Activated B cell treated with CpG ODN at 0.5 μM for 24 hours (primary cell): ENCODE results near the gene STIMATE. TPM values are rescaled to one million over a fixed set of nuclear protein-coding genes. Genes with fewer than 3 reads are reported as not detected.

Experiments
- ATAC-seq: fragments of 200-7000 bp; cut with Tn5 transposase; one replicate; pipeline ENCODE4 v1.10.0; 2021; ENCODE audit warnings: low read depth, mild to moderate bottlenecking, moderate library complexity
- CTCF ChIA-PET: fragments of 350-600 bp; sonication (Branson Sonifier 250); formaldehyde crosslinking; loops from one replicate; lab custom pipeline; 2021; ENCODE audit warnings: antibody characterized with exemption; lab: Charles Lee
- POLR2A ChIA-PET: fragments of 350-600 bp; sonication (Branson Sonifier 250); formaldehyde crosslinking; loops from one replicate; lab custom pipeline; 2021; ENCODE audit warnings: antibody characterized with exemption; lab: Charles Lee
- DNase-seq: peaks from one replicate; pipeline ENCODE4 v3.0.0; 2022
- H3K27ac Mint-ChIP-seq: one replicate; pipeline ENCODE4 v1.8.0; 2020; ENCODE audit warnings: mixed read lengths
- H3K27me3 Mint-ChIP-seq: one replicate; pipeline ENCODE4 v1.8.0; 2021; ENCODE audit warnings: mixed read lengths
- H3K36me3 Mint-ChIP-seq: one replicate; pipeline ENCODE4 v1.8.0; 2021; ENCODE audit warnings: low read depth, mixed read lengths
- H3K4me1 Mint-ChIP-seq: one replicate; pipeline ENCODE4 v1.8.0; 2021; ENCODE audit warnings: mixed read lengths
- H3K4me3 Mint-ChIP-seq: one replicate; pipeline ENCODE4 v1.8.0; 2020; ENCODE audit warnings: mild to moderate bottlenecking, mixed read lengths
- H3K9me3 Mint-ChIP-seq: one replicate; pipeline ENCODE4 v1.8.0; 2020; ENCODE audit warnings: mixed read lengths
- CTCF ChIP-seq: fragments of 200-600 bp; IDR thresholded peaks from one replicate; pipeline ENCODE4 v1.8.0; 2022; ENCODE audit warnings: antibody characterized with exemption, mild to moderate bottlenecking
- intact Hi-C: fragments of 100-400 bp; cut with micrococcal nuclease; formaldehyde crosslinking; loops from one replicate; pipeline ENCODE4 v1.15.1; 2024
- total RNA-seq: library from RNA; stranded (reverse); gene quantifications from 2 replicates; pipeline ENCODE4 v1.2.3, GENCODE V29; 2022

STIMATE gene
- total RNA-seq, 1 donor from 2014 or later: 25.8 TPM

- ATAC-seq (no peak), DNase-seq (no peak)
- Mint-ChIP-seq H3K4me3 (no peak overlapping the region), H3K27ac (no peak overlapping the region), H3K9me3 (no peaks in the 10 kb centered on the region), H3K36me3 (peaks cover 77% of the 10 kb centered on the region), H3K27me3 (no peaks in the 10 kb centered on the region), H3K4me1 (no peaks in the 10 kb centered on the region)
- intact Hi-C loops: loop anchor here (1.0 kb wide), 1 partner anchor 165 kb away; no protein-coding TSS in a partner anchor
- TF ChIP-seq CTCF: no peak
- CTCF ChIA-PET: interaction anchor here (1.0 to 1.2 kb wide), 3 partner anchors 79 to 167 kb away, joined by 3 to 4 read pairs (median 3); no protein-coding TSS in a partner anchor
- POLR2A ChIA-PET: no interaction called here
These were observed 10.1 kb upstream of the STIMATE start for GRCh38 chr3:52907497-52907896.

- ChIA-PET POLR2A (no interaction called here), CTCF (no interaction called here)
- ATAC-seq (no peak), DNase-seq (no peak)
- Mint-ChIP-seq H3K4me3 (no peak overlapping the region), H3K27me3 (no peaks in the 10 kb centered on the region), H3K4me1 (no peaks in the 10 kb centered on the region), H3K36me3 (peaks cover 53% of the 10 kb centered on the region), H3K9me3 (no peaks in the 10 kb centered on the region), H3K27ac (no peak overlapping the region)
- intact Hi-C loops: no loop called here
- no peak for TF ChIP-seq CTCF
These were observed 7.2 kb upstream of the STIMATE start for GRCh38 chr3:52904552-52904951.

GRCh38 chr3:52904000-52904399 is 6.7 kb upstream of the STIMATE start:
- ATAC-seq (no peak), DNase-seq (no peak)
- Mint-ChIP-seq H3K9me3 (no peaks in the 10 kb centered on the region), H3K4me3 (no peak overlapping the region), H3K36me3 (peaks cover 50% of the 10 kb centered on the region), H3K4me1 (no peaks in the 10 kb centered on the region), H3K27me3 (no peaks in the 10 kb centered on the region), H3K27ac (no peak overlapping the region)
- intact Hi-C loops: no loop called here
- CTCF ChIA-PET: no interaction called here
- POLR2A ChIA-PET: no interaction called here
- no peak for TF ChIP-seq CTCF

GRCh38 chr3:52896613-52897012 is 735 bp downstream of the STIMATE start:
- intact Hi-C loops: loop anchor here (1.0 to 2.0 kb wide), 2 partner anchors 126 to 150 kb away; partner anchors contain the start of genes NEK4 and SFMBT1
- DNase-seq (no peak), ATAC-seq (no peak)
- peak overlapping the region; percentile 87 for H3K4me3 Mint-ChIP-seq
- ChIA-PET POLR2A (interaction anchor here (0.6 kb wide), 1 partner anchor 69 kb away, joined by 8 read pairs; no protein-coding TSS in a partner anchor), CTCF (interaction anchor here (1.3 to 1.6 kb wide), 2 partner anchors 17 to 150 kb away, joined by 3 to 4 read pairs; no protein-coding TSS in a partner anchor)
- peaks cover 8% of the 10 kb centered on the region for H3K36me3 Mint-ChIP-seq
- no peak for TF ChIP-seq CTCF
- peaks cover 54% of the 10 kb centered on the region for H3K4me1 Mint-ChIP-seq
- H3K27me3 Mint-ChIP-seq: no peaks in the 10 kb centered on the region
- peak overlapping the region; percentile 37 for H3K27ac Mint-ChIP-seq
- no peaks in the 10 kb centered on the region for H3K9me3 Mint-ChIP-seq

DNA sequence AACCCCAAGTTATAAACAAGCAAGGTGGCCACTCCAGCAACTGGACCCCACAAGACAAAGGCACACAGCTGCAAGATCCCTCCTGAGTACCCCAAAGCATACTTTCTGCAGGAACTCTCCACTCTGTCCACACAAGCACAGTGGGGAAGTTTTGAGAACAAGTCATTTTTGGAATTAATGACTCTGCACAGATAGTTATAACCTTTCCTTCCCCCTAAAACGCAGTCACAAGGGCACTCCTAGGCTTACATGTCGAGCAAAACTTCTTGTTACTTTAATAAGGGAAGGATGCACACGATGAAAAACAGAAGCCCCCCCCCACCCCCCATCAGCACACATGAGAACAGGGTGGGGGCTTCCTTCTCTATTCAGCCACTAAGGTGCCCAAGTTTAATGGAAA is 1.2 kb downstream of the STIMATE start:
- Mint-ChIP-seq H3K4me3 (peak overlapping the region; percentile 87), H3K27ac (no peak overlapping the region), H3K36me3 (peaks cover 8% of the 10 kb centered on the region), H3K9me3 (no peaks in the 10 kb centered on the region), H3K27me3 (no peaks in the 10 kb centered on the region), H3K4me1 (peaks cover 58% of the 10 kb centered on the region)
- intact Hi-C loops: loop anchor here (2.0 kb wide), 1 partner anchor 125 kb away; the partner anchor contains the start of gene NEK4
- DNase-seq: no peak
- ATAC-seq: no peak
- no peak for TF ChIP-seq CTCF
- CTCF ChIA-PET: interaction anchor here (1.3 to 1.6 kb wide), 2 partner anchors 17 to 151 kb away, joined by 3 to 4 read pairs; no protein-coding TSS in a partner anchor
- POLR2A ChIA-PET: no interaction called here
